ENCODE measurements around the gene IFT122.

DNA sequence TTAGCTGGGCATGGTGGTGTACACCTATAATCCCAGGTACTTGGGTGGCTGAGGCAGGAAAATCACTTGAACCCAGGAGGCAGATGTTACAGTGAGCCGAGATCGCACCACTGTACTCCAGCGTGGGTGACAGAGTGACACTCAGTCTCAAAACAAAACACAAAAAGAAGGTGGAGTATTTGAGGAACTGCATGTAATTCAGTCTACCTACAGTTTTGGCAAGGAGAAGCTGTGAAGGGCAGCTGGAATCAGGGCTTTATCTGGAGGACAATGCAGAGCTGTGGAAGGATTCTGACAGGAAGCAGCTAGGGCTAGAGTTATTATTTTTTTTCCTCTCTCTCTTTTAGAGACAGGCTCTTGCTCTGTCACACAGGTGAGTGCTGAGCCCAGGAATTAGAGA, 109.8 kb downstream of the IFT122 start:
- TF ChIP-seq, protein P1, sequence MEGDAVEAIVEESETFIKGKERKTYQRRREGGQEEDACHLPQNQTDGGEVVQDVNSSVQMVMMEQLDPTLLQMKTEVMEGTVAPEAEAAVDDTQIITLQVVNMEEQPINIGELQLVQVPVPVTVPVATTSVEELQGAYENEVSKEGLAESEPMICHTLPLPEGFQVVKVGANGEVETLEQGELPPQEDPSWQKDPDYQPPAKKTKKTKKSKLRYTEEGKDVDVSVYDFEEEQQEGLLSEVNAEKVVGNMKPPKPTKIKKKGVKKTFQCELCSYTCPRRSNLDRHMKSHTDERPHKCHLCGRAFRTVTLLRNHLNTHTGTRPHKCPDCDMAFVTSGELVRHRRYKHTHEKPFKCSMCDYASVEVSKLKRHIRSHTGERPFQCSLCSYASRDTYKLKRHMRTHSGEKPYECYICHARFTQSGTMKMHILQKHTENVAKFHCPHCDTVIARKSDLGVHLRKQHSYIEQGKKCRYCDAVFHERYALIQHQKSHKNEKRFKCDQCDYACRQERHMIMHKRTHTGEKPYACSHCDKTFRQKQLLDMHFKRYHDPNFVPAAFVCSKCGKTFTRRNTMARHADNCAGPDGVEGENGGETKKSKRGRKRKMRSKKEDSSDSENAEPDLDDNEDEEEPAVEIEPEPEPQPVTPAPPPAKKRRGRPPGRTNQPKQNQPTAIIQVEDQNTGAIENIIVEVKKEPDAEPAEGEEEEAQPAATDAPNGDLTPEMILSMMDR (IDR thresholded peaks at IDR 0.05) = no peak
- TF ChIP-seq POLR2AphosphoS5 (IDR thresholded peaks at IDR 0.05) (no peak), POLR2A (IDR thresholded peaks at IDR 0.05) (no peak)
